GM18526 (cell line): Measurements from ENCODE around the gene MYOF.

ENCODE experiments used
- POLR2A ChIP-seq: IDR thresholded peaks from 3 replicates; pipeline ENCODE4 v1.6.1; 2011; ENCODE audit not compliant: insufficient read length; ENCODE audit errors: extremely low read depth

The MYOF gene

DNA sequence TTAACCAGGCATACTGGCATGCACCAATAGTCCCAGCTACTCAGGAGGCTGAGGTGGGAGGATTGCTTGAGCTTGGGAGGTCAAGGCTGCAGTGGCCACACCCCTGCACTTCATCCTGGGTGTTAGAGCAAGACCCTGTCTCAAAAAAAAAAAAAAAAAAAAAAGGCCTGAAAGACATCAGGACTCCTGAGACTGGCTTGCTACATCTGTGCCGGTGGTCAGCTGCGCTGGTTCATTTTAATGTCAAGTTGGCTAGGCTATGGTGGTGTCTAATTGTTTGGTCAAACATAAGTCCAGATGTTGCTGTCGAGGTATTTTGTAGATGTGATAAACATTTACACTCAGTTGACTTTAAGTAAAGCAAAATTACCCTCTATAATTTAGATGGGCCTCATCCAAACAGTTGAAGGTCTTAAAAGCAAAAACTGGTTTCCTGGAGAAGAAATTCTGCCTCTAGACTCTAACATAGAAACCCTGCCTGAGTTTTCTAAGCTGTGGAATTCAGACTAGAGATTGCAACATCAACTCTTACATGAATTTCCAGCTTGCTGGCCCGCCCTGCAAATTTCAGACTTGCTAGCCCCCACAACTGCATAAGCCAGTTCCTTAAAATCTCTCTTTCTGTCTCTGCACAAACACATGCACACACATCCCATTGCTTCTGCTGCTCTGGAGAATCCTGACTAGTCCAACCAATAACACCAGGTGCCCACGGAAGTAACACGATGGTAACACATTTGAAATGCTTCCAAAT lies 18.2 kb downstream of the MYOF start:
- TF ChIP-seq POLR2A, result no peak

DNA sequence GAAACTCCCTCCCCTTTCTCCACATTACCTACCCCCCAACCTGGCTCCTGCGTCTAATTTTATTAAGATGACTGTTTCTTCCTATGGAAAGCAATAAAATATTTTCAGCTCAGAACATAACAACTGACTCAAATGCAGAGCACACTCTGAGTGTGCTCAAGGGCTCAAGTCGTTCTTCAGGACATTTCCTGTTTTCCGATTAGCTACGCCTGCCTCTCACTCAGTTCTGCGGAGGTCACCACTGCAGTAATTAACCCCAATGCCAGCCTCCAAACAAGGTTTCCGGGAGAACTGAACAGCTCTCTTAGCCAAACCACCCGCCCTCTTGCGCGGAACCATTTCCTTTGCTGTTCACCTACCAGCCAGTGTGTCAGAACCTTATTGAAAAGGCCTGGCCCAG lies 19.3 kb downstream of the MYOF start:
- TF ChIP-seq POLR2A, result no peak

DNA sequence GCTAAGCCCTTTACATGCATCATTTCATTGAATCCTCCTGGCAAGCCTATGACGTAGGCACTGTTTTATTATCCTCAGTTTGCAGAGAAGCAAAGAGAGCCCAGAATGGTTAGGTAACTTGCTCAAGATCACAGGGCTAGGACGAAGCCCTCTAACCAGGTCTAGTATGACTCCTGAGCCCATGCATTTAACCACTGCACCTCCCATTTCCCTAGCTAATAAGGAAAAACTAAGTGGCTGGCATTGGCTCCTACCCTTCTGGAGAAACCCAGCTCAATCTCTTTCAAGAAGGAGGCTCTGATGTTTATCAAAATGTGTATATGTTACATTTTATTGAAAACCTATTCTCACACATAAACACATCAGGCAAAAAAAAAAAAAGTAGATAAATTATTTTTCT lies 19.8 kb downstream of the MYOF start:
- no peak for TF ChIP-seq POLR2A

DNA sequence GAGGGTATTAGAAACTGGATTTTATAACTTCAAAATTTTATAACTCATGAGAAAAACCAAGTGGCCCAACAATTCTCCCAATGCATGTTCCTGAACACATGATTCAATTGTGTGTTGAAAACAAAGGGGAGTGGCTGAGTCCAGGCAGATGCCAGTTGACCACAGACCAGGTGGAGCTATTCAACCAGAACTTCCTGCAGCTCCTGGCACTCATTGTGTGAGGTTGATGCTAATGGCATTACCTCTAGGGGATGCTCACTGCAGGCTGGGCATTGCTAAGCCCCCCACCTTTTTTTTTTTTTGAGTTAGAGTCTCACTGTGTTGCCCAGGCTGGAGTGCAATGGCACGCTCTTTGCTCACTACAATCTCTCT lies 20.3 kb downstream of the MYOF start:
- no peak for TF ChIP-seq POLR2A

DNA sequence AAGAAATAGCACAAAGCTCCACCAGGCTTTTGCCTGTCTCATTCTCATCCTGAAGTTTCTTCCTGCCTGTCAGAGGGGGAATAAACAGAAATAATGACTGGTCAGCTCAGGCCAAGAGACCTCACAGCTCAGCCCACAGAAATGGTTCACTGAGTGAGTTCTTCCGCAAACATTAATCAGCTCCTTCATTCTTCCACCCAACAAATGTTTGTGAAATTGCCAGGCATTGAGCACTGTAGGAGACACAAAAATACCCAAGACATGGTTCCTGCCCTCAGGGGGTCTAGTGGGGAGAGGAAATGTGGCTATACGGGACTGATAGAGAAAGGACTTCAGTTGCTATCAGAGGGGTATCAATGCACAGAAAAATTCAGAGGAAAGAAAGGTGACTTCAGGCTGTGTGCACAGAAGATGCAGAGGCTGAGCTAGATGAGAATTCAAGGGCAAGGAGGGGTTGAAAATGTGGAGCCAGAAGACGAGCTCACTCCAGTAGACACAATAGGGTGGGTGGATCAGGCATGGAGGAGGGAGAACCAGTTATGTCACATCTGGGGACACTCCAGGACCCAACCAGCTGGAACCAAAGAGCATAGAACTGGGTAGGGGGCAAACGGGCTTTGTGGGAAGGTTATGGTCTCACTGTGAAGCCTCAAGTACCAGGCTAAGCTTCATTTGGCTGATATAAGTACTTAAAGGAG lies 20.9 kb downstream of the MYOF start:
- TF ChIP-seq POLR2A, result no peak

- TF ChIP-seq POLR2A, result no peak
Measured at GRCh38 chr10:93459466-93459865, 22.7 kb downstream of the MYOF start.

DNA sequence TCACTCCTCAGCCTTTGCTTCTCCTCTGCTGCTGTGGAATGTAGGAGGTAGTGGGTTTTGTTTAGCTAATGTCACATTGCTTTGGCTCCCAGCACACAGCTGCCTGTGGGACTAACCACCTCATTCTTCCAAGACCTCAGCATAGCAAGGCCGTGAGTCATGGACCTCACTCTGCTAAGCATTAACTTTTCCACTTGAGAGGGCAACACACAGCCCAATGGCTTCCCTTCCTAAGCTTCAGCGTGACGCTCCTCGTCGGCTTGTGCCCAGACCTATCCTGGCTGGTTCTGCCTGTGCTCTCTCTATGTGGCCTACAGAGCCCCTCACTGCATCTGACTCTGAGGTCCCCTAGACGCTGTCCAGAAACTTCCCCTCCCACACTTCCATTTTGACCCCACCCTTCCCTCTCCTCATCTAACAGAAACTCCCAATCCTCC lies 23.3 kb downstream of the MYOF start:
- no peak for TF ChIP-seq POLR2A

DNA sequence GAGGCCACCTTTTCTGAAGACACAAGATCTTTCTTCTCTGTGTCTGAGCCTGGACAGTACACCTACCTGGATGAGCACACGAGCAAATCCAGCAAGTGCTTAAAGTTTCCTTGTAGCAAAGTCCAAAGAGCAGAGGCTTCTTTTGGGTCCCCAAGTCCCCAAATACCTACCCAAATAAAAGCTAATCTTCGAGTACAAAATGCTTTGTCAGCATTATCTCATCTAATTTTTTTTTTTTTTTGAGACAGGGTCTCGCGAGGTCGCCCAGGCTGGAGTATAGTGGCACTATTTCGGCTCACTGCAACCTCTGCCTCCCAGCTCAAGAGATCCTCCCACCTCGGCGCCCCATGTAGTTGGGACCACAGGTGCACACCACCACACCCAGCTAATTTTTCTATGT lies 24.6 kb downstream of the MYOF start:
- TF ChIP-seq POLR2A, result no peak

- no peak for TF ChIP-seq POLR2A
Measured at GRCh38 chr10:93456480-93456879, 25.7 kb downstream of the MYOF start.

DNA sequence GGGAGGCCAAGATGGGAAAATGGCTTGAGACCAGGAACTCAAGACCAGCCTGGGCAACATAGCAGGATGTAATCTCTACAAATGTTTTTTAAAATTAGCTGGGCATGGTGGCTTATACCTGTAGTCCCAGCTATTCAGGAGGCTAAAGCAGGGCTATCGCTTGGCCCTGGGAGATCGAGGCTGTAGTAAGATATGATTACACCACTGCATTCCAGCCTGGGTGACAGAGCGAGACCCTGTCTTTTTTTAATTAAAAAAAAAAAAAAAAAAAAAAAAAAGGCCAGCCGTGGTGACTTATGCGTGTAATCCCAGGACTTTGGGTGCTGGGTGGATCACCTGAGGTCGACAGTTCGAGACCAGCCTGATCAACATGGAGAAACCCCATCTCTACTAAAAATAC lies 27.4 kb downstream of the MYOF start:
- TF ChIP-seq POLR2A, result no peak

- TF ChIP-seq POLR2A, result no peak
Measured at GRCh38 chr10:93454146-93454545, 28.0 kb downstream of the MYOF start.

DNA sequence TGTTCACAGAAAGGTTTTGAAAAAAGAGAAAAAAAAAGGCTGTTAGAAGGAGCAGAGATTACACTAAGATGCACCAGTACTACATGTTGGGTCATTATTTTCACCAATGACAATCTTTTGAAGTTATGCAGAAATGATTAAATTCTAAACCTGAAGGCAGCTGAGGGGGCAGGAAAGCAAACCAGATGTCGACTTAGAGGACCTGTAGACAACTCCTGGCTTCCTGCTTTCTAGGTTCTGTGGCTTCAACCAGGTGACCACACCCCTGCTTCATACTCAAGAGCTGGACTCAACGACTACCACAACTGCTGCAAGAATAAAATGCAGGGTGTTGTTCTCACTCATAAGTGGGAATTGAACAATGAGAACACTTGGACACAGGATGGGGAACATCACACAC lies 30.0 kb downstream of the MYOF start:
- no peak for TF ChIP-seq POLR2A

DNA sequence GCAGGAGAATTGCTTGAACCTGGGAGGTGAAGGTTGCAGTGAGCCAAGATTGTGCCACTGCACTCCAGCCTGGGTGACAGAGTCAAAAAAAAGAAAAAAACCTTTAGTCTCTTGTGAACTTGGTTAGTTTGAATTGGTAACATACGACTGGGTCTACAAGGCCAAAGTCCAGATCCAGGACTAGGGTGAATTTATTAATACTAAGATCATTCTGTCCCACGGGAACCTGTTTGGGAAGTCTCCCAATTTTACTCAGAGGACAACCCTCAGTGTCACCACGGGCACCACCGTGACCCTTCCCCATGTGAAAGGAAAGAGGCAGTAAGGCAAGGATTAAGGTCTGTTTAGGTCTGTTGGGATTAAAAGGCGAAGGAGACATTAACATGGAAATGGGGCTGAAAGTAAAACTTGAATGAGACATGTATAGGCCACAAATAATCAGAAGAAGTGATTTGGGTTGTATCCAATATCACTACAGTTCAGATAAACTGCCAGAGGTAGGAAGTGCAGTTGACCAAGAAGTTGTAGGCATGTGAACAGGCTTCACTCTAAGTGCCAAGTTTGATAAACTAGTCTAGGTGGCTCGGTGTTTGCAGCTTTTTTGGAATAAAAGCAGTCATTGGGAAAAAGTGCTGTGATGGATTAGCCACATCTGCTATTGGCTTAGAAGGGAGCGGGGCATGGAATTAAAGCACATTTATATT lies 30.7 kb downstream of the MYOF start:
- no peak for TF ChIP-seq POLR2A

DNA sequence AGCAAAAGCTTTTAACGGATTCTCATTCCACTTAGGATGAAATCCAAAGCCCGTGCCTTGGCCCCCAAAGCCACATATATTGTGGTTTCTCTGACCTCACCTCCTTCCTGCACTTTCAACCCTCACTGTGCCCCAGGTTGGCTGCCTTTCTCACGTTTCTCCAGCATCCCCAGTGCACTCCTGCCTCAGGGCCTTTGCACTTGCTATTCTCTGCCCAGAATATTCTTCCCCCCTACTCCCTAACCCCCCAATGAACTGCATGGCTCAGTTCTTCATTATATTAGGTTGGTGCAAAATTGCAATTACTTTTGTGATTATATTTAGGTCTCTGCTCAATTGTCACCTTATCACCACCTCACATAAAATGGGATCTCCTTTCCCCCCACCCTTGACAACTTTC lies 34.2 kb downstream of the MYOF start:
- no peak for TF ChIP-seq POLR2A

GRCh38 chr10:93447019-93447418 lies 35.1 kb downstream of the MYOF start:
- no peak for TF ChIP-seq POLR2A
